H1 (cell line): Measurements from ENCODE around the gene FCHSD1. TPM values are rescaled to one million over a fixed set of nuclear protein-coding genes. Genes with fewer than 3 reads are reported as not detected.
A peak's percentile ranks its signal among the peaks of the same experiment; 100 is the strongest.

Experiments
- CTCF ChIA-PET: fragments of 300-600 bp; sonication (Branson Sonifier 250); formaldehyde crosslinking; loops from one replicate; lab custom pipeline; 2021; ENCODE audit not compliant: partially characterized antibody; lab: Charles Lee
- POLR2A ChIA-PET: fragments of 300-600 bp; sonication (Branson Sonifier 250); formaldehyde crosslinking; loops from one replicate; lab custom pipeline; 2021; ENCODE audit warnings: inconsistent platforms; ENCODE audit not compliant: partially characterized antibody; lab: Charles Lee
- DNase-seq, 2 experiments: peaks; one replicate each; pipeline versions ENCODE4 v3.0.0 to v3.0.0-alpha.2; 2010 to 2022; ENCODE audit warnings: low spot score in 2 of 2, low read depth in 1 of 2, mixed read lengths in 1 of 2
- FAIRE-seq: peaks from 2 replicates; lab custom pipeline; 2011; peaks lifted over from hg19 to GRCh38; lab: Jason Lieb, UNC
- H2AFZ ChIP-seq: 2 replicates; pipeline ENCODE4 v1.8.1; 2012; ENCODE audit warnings: low read length, inconsistent platforms
- H2AK5ac ChIP-seq: 2 replicates; pipeline ENCODE4 v1.6.1; 2013; ENCODE audit warnings: low read depth, low read length
- H2BK120ac ChIP-seq: replicated peaks from 2 replicates; pipeline ENCODE3; 2013; ENCODE audit warnings: low read depth, low read length, inconsistent platforms
- H2BK12ac ChIP-seq: 2 replicates; pipeline ENCODE4 v1.6.1; 2013; ENCODE audit warnings: low read depth, low read length
- H2BK15ac ChIP-seq: 2 replicates; pipeline ENCODE4 v1.6.1; 2013; ENCODE audit warnings: low read length
- H2BK20ac ChIP-seq: 2 replicates; pipeline ENCODE4 v1.6.1; 2013; ENCODE audit warnings: low read length
- H2BK5ac ChIP-seq: 2 replicates; pipeline ENCODE4 v1.6.1; 2013; ENCODE audit warnings: low read depth, low read length
- H3K14ac ChIP-seq: 2 replicates; pipeline ENCODE4 v1.6.1; 2013; ENCODE audit warnings: inconsistent platforms; ENCODE audit not compliant: insufficient read length
- H3K18ac ChIP-seq: 2 replicates; pipeline ENCODE4 v1.6.1; 2013; ENCODE audit warnings: low read length; ENCODE audit errors: extremely low read depth
- H3K23ac ChIP-seq: 2 replicates; pipeline ENCODE4 v1.6.1; 2013; ENCODE audit warnings: inconsistent platforms; ENCODE audit not compliant: insufficient read length
- H3K23me2 ChIP-seq: 2 replicates; pipeline ENCODE4 v1.6.1; 2013; ENCODE audit warnings: low read depth, low read length
- H3K27ac ChIP-seq: 2 replicates; pipeline ENCODE4 v1.6.1; 2011; ENCODE audit warnings: low read depth, low read length, inconsistent platforms
- H3K27me3 ChIP-seq, 4 experiments: replicated peaks in 1 of 4; 1 replicate in 1 of 4; 2 replicates in 3 of 4; pipeline versions ENCODE4 v1.6.1 to v1.8.1; 2011 to 2013; ENCODE audit warnings: low read length in 3 of 4, mild to moderate bottlenecking in 3 of 4, inconsistent platforms in 2 of 4, mixed read lengths in 2 of 4, moderate library complexity in 1 of 4; ENCODE audit not compliant: control insufficient read depth in 3 of 4, insufficient read depth in 3 of 4; ENCODE audit errors: extremely low read depth in 1 of 4
- H3K36me3 ChIP-seq, 4 experiments: 2 replicates each; pipeline versions ENCODE4 v1.6.1 to v1.8.1; 2011 to 2013; ENCODE audit warnings: mild to moderate bottlenecking in 4 of 4, low read length in 3 of 4, moderate library complexity in 2 of 4, control low read depth in 1 of 4, inconsistent platforms in 1 of 4; ENCODE audit not compliant: insufficient read depth in 4 of 4, control insufficient read depth in 2 of 4
- H3K4ac ChIP-seq: replicated peaks from 2 replicates; pipeline ENCODE3; 2013; ENCODE audit warnings: low read length, low read depth, mixed read lengths, inconsistent platforms; ENCODE audit not compliant: insufficient read length
- H3K4me1 ChIP-seq, 4 experiments: replicated peaks in 1 of 4; 1 replicate in 1 of 4; 2 replicates in 3 of 4; pipeline versions ENCODE4 v1.6.1 to v1.8.1; 2011 to 2013; ENCODE audit warnings: low read length in 3 of 4, inconsistent platforms in 2 of 4, mixed read lengths in 1 of 4; ENCODE audit not compliant: insufficient read depth in 4 of 4, control insufficient read depth in 3 of 4
- H3K4me2 ChIP-seq, 2 experiments: 2 replicates each; pipeline versions ENCODE4 v1.6.1 to v1.8.1; 2011 to 2013; ENCODE audit warnings: low read depth in 2 of 2, low read length in 2 of 2, control low read depth in 1 of 2, inconsistent platforms in 1 of 2, mild to moderate bottlenecking in 1 of 2; ENCODE audit not compliant: insufficient read depth in 1 of 2
- H3K4me3 ChIP-seq, 4 experiments: fragments of 200-600, 300-600 bp in 1 of 4; sonication (generic), shearing (Covaris generic), sonication (Bioruptor Twin) in 1 of 4; 2 replicates each; pipeline versions ENCODE4 v1.5.1 to v1.8.1; 2011 to 2016; ENCODE audit warnings: low read length in 4 of 4, low read depth in 3 of 4, control low read depth in 2 of 4, inconsistent platforms in 2 of 4, mild to moderate bottlenecking in 2 of 4, mixed read lengths in 1 of 4, moderate library complexity in 1 of 4; ENCODE audit not compliant: insufficient read depth in 2 of 4; ENCODE audit errors: extremely low read depth in 1 of 4
- H3K56ac ChIP-seq: replicated peaks from 2 replicates; pipeline ENCODE3; 2013; ENCODE audit warnings: low read depth, mild to moderate bottlenecking, mixed read lengths, low read length, inconsistent platforms; ENCODE audit not compliant: insufficient read length
- H3K79me1 ChIP-seq: 2 replicates; pipeline ENCODE4 v1.6.1; 2013; ENCODE audit warnings: low read depth, low read length, control low read depth
- H3K79me2 ChIP-seq, 2 experiments: 2 replicates each; pipeline versions ENCODE4 v1.6.1 to v1.8.1; 2012 to 2013; ENCODE audit warnings: low read length in 2 of 2, mild to moderate bottlenecking in 2 of 2, inconsistent platforms in 1 of 2; ENCODE audit not compliant: insufficient read depth in 2 of 2, control insufficient read depth in 1 of 2
- H3K9ac ChIP-seq, 4 experiments: replicated peaks in 1 of 4; 1 replicate in 1 of 4; 2 replicates in 3 of 4; pipeline versions ENCODE4 v1.6.1 to v1.8.1; 2011 to 2013; ENCODE audit warnings: low read depth in 3 of 4, low read length in 3 of 4, control low read depth in 2 of 4, mild to moderate bottlenecking in 2 of 4, moderate library complexity in 2 of 4, inconsistent platforms in 1 of 4; ENCODE audit errors: extremely low read depth in 1 of 4
- H3K9me3 ChIP-seq, 2 experiments: 2 replicates each; pipeline versions ENCODE4 v1.6.1 to v1.8.1; 2012 to 2013; ENCODE audit warnings: mild to moderate bottlenecking in 2 of 2, moderate library complexity in 2 of 2, control low read depth in 1 of 2, inconsistent platforms in 1 of 2, low read depth in 1 of 2, low read length in 1 of 2, mixed read lengths in 1 of 2; ENCODE audit not compliant: insufficient read depth in 2 of 2
- H4K20me1 ChIP-seq, 2 experiments: replicated peaks in 1 of 2; 2 replicates each; pipeline versions ENCODE3 to v1.8.1; 2011 to 2013; ENCODE audit warnings: inconsistent platforms in 2 of 2, low read length in 2 of 2, mild to moderate bottlenecking in 1 of 2; ENCODE audit not compliant: insufficient read depth in 2 of 2, control insufficient read depth in 1 of 2
- H4K5ac ChIP-seq: 2 replicates; pipeline ENCODE4 v1.6.1; 2013; ENCODE audit warnings: low read length, low read depth, mixed read lengths, inconsistent platforms; ENCODE audit not compliant: insufficient read length
- H4K8ac ChIP-seq: 2 replicates; pipeline ENCODE4 v1.8.0; 2013; ENCODE audit warnings: mild to moderate bottlenecking, moderate library complexity, low read length, inconsistent platforms; ENCODE audit not compliant: insufficient read depth; ENCODE audit errors: extremely low read depth
- H4K91ac ChIP-seq: replicated peaks from 2 replicates; pipeline ENCODE3; 2013; ENCODE audit warnings: low read length, mixed read lengths, inconsistent platforms; ENCODE audit not compliant: insufficient read length
- CHD1 ChIP-seq: IDR thresholded peaks from 2 replicates; pipeline ENCODE4 v1.6.1; 2012; ENCODE audit warnings: low read depth, low read length, improper control_type of control experiment
- EZH2 ChIP-seq: fragments of 200-600 bp; sonication (generic); IDR thresholded peaks from 2 replicates; pipeline ENCODE4 v1.7.1; 2012; ENCODE audit warnings: low read depth, mild to moderate bottlenecking, moderate library complexity, low read length, inconsistent platforms; ENCODE audit not compliant: severe bottlenecking
- KDM5A ChIP-seq: fragments of 200-600 bp; IDR thresholded peaks from 2 replicates; pipeline ENCODE4 v1.7.1; 2012; ENCODE audit warnings: mild to moderate bottlenecking, low read length, inconsistent platforms, mixed read lengths
- MAX ChIP-seq: IDR thresholded peaks from 2 replicates; pipeline ENCODE4 v1.6.1; 2012; ENCODE audit warnings: inconsistent platforms
- RFX5 ChIP-seq: IDR thresholded peaks from 2 replicates; pipeline ENCODE4 v1.6.1; 2011; ENCODE audit warnings: low read depth, low read length, improper control_type of control experiment, borderline replicate concordance
- SIN3A ChIP-seq, 2 experiments: IDR thresholded peaks in 1 of 2; conservative IDR thresholded peaks in 1 of 2; 2 replicates each; pipeline ENCODE4 v1.6.1; 2011 to 2012; ENCODE audit warnings: low read length in 2 of 2, improper control_type of control experiment in 1 of 2, low read depth in 1 of 2, mild to moderate bottlenecking in 1 of 2
- TAF1 ChIP-seq: IDR thresholded peaks from 2 replicates; pipeline ENCODE4 v1.6.1; 2011; ENCODE audit warnings: mild to moderate bottlenecking, low read depth, low read length
- TBP ChIP-seq: IDR thresholded peaks from 2 replicates; pipeline ENCODE4 v1.6.1; 2011; ENCODE audit warnings: low read depth, low read length, improper control_type of control experiment
- TCF12 ChIP-seq: IDR thresholded peaks from 2 replicates; pipeline ENCODE4 v1.6.1; 2011; ENCODE audit warnings: low read depth, mild to moderate bottlenecking, low read length
- WGBS, 2 experiments: shearing (Covaris generic) in 1 of 2; methylation state at CpG; one replicate each; pipeline versions ENCODE4 v1.1.6 to v1.1.7; 2013 to 2015; ENCODE audit warnings: low lambda C conversion rate in 2 of 2, mixed read lengths in 2 of 2, inconsistent platforms in 1 of 2, low coverage in 1 of 2, missing lambda C conversion rate in 1 of 2; ENCODE audit not compliant: insufficient replicate concordance in 2 of 2, insufficient coverage in 1 of 2, insufficient read length in 1 of 2; ENCODE audit errors: extremely low coverage in 1 of 2, missing lambda C conversion rate in 1 of 2; 5-methylcytosine and 5-hydroxymethylcytosine counted together
- polyA plus RNA-seq, 7 experiments: library from polyadenylated mRNA; depleted of rRNA in 3 of 7; stranded (reverse) in 5 of 7; unstranded in 2 of 7; fragments of >200 nt in 5 of 7; fragments of 200-250 nt in 2 of 7; gene quantifications; 1 replicate in 5 of 7; 2 replicates in 1 of 7; 4 replicates in 1 of 7; pipeline versions ENCODE4 v1.2.1 to v1.2.3, GENCODE V29; 2011 to 2013; ENCODE audit warnings: missing spikeins in 2 of 7, mixed read lengths in 2 of 7
- total RNA-seq: library from RNA; stranded (reverse); fragmentation: NEBNext Ultra II Directional; extraction: Animal tissue kit (Norgen Biotek cat#: 25700); gene quantifications from 2 replicates; pipeline ENCODE4 v1.2.1, GENCODE V29; 2021

The FCHSD1 gene
- total and polyA plus RNA-seq, 2 of the 8 experiments (the other 6 are each of a cell fraction or from before 2014, with no cell fraction given): 22.0 to 30.1 TPM

- Histone ChIP-seq H2BK15ac (peak within 1 kb of the TSS; percentile 97), H3K27ac (peak within 1 kb of the TSS; percentile 37; the same call in 1 of the 2 replicates), H4K91ac (peak within 1 kb of the TSS; percentile 92), H3K36me3 (peaks cover 0 to 10% (median 2%) of the 10 kb centered on the region in 4 experiments; a peak in 5 of 8 replicates), H3K4me3 (peak within 1 kb of the TSS; percentile 60 to 73 (median 67)), H2BK120ac (peak within 1 kb of the TSS; percentile 6), H2BK12ac (peak within 1 kb of the TSS; percentile 89; the same call in 1 of the 2 replicates), H2AK5ac (peak within 1 kb of the TSS; percentile 88), H3K79me1 (no peaks in the 10 kb centered on the region; the same call in 1 of the 2 replicates), H3K56ac (peak within 1 kb of the TSS; percentile 11), H3K4me2 (peak within 1 kb of the TSS; percentile 88 to 97), H3K9me3 (no peaks in the 10 kb centered on the region), H2AFZ (peak within 1 kb of the TSS; percentile 85; the same call in 1 of the 2 replicates), H3K18ac (peak within 1 kb of the TSS; percentile 98), H2BK20ac (peak within 1 kb of the TSS; percentile 90; the same call in 1 of the 2 replicates), H2BK5ac (peak within 1 kb of the TSS; percentile 98), H3K23me2 (peaks cover 15% of the 10 kb centered on the region), H4K8ac (peak within 1 kb of the TSS; percentile 84), H4K20me1 (no peaks in the 10 kb centered on the region), H3K9ac (peak within 1 kb of the TSS in 3 of 4 experiments; percentile 49 to 56 (median 52); a peak in 6 of 7 replicates), H3K14ac (no peak within 1 kb of the TSS), H3K4me1 (peaks cover 10 to 29% (median 20%) of the 10 kb centered on the region in 4 experiments), H3K4ac (peak within 1 kb of the TSS; percentile 28), H3K23ac (no peak within 1 kb of the TSS), H4K5ac (peak within 1 kb of the TSS; percentile 95), H3K79me2 (peaks cover 0 to 6% of the 10 kb centered on the region in 2 experiments; a peak in 1 of 4 replicates), H3K27me3 (no peaks in the 10 kb centered on the region)
- FAIRE-seq: no peak
- WGBS, 2 experiments: 11% methylated on average over 20 of the region's 77 CpGs; no CpG with 5 or more reads in 1 of the 2 experiments
- peak in 1 of 2 experiments; percentile 88 for DNase-seq
- CTCF ChIA-PET: interaction anchor here (0.8 to 7.3 kb wide), 10 partner anchors 11 to 332 kb away, joined by 3 to 59 read pairs (median 6); partner anchors contain the start of genes DELE1 and PCDH1
- POLR2A ChIA-PET: interaction anchor here (0.6 to 3.8 kb wide), 17 partner anchors 9 to 330 kb away, joined by 3 to 18 read pairs (median 4); partner anchors contain the start of genes FCHSD1 and RNF14
- no peak for TF ChIP-seq EZH2
- peak; percentile 38; the same call in 1 of the 2 replicates for TF ChIP-seq TBP
- peak; percentile 70 for TF ChIP-seq MAX
- TF ChIP-seq CHD1: no peak
- peak; percentile 50; the same call in 1 of the 2 replicates for TF ChIP-seq TAF1
- TF ChIP-seq SIN3A (conservative IDR thresholded peaks at IDR 0.05 in 1 of 2, IDR thresholded peaks at IDR 0.05 in 1 of 2; ENCODE audit: low read depth in 1 of 2, low read length in 2 of 2): 0 out of 4 replicates have a peak, but pooled peaks of 1 of the 2 experiments have one; percentile 16
- no peak for TF ChIP-seq TCF12
- TF ChIP-seq RFX5: no peak
- no peak for TF ChIP-seq KDM5A
These were observed 30.8 kb upstream of the FCHSD1 start, which contains the start of gene ARAP3 for GRCh38 chr5:141681695-141682641. Gene ARAP3 (minus strand): TSS chr5:141682230. CDS start chr5:141680486, 1,744 bp downstream.
